Mucosa of rectum (tissue), 2 donors: ENCODE results near the gene DTD2.

Experiments
- H3K27ac ChIP-seq, 2 donors: one replicate each; pipeline ENCODE4 v1.7.0; 2013; ENCODE audit warnings: inconsistent platforms in 2 of 2, low read depth in 2 of 2, low read length in 2 of 2
- H3K27me3 ChIP-seq, 2 donors: one replicate each; pipeline ENCODE4 v1.7.0; 2013; ENCODE audit warnings: low read length in 2 of 2; ENCODE audit not compliant: control insufficient read depth in 2 of 2, insufficient read depth in 2 of 2
- H3K36me3 ChIP-seq, 2 donors: one replicate each; pipeline ENCODE4 v1.7.0; 2013; ENCODE audit warnings: low read length in 2 of 2; ENCODE audit not compliant: control insufficient read depth in 2 of 2, insufficient read depth in 2 of 2
- H3K4me1 ChIP-seq, 2 donors: one replicate each; pipeline ENCODE4 v1.7.0; 2013; ENCODE audit warnings: low read length in 2 of 2, mild to moderate bottlenecking in 1 of 2; ENCODE audit not compliant: control insufficient read depth in 2 of 2, insufficient read depth in 2 of 2
- H3K4me3 ChIP-seq, 2 donors: one replicate each; pipeline ENCODE4 v1.7.0; 2013; ENCODE audit warnings: low read length in 2 of 2
- H3K9ac ChIP-seq, 2 donors: one replicate each; pipeline ENCODE4 v1.7.0; 2013; ENCODE audit warnings: low read length in 2 of 2, low read depth in 1 of 2, mild to moderate bottlenecking in 1 of 2
- H3K9me3 ChIP-seq, 2 donors: one replicate each; pipeline ENCODE4 v1.7.0; 2013; ENCODE audit warnings: low read length in 2 of 2; ENCODE audit not compliant: control insufficient read depth in 2 of 2
- donor health status: healthy.
- donor health status: Normal muscosa, but diverticular disease.

The DTD2 gene

DNA sequence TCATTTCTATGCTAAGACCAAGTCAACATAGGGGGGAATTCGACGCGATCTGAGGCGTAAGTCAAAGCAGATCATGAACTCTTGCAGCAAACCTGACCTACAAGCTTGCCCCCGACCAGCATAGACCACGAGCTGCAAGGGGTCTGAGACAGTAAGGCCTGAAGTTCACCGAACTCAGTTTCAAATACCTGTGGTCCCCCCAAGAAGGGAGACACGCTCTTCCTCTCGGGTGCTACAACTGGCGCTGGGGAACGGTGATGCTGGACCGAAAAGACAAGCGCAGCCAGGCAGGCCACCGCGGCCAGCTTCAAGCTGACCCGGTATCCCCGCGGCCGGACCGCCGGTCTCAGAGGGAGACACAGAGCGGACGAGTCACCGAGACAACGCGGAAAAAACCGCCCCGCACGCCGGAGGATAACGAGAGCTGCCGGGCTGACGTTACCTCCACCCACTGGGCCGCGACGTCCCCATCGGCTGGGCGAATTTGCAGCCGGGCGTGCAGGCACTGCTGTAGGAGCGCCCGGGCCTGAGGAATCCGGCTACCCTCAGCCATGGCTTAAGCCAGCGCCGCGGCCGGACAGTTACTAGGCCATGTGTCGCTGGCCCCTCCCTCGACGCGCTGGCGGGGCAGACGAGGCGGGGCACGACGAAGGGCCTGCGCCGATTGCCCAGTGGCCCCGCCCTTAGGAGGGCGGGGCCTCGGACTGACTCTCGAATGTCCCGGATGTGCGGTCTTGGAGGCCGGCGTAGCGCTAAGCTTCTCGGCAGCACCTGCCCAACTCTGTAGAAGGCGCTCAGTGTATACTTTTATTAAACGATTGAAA is at the start of gene DTD2:
Gene DTD2 (minus strand): TSS at position 666 of the 824 bp plus-strand sequence. CDS start 113 bp downstream, at position 553.
- Histone ChIP-seq H3K9me3 (no peaks in the 10 kb centered on the region), H3K4me3 (peak within 1 kb of the TSS; percentile 86 to 90), H3K27ac (peak within 1 kb of the TSS; percentile 83 to 87), H3K36me3 (peaks cover 3 to 10% of the 10 kb centered on the region in 2 donors), H3K9ac (peak within 1 kb of the TSS; percentile 88 to 93), H3K27me3 (no peaks in the 10 kb centered on the region), H3K4me1 (peaks cover 0 to 7% of the 10 kb centered on the region in 2 donors)

DNA sequence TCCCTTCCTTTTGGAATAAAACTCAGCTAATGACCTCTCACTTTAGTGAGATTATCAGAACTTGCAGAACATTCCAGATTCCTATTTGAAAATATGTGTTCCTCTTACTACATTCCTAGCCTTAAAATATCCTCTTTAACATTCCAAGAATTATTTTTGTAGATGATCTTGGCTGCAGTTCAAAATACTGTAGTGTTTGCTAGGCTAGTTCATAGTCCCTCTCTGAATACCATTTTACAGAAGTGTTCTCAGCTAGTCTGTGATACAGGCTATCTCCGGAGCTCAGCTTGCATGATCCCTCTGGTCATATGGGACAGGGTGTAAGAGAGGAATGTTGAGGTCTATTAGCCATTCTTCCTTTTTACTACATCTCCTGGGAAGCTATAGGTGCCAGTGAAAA is 48.1 kb upstream of the DTD2 start:
- no peak overlapping the region for H3K9ac ChIP-seq
- no peaks in the 10 kb centered on the region for H3K36me3 ChIP-seq
- H3K4me3 ChIP-seq = no peak overlapping the region
- no peak overlapping the region for H3K27ac ChIP-seq
- H3K9me3 ChIP-seq = no peaks in the 10 kb centered on the region
- H3K4me1 ChIP-seq = no peaks in the 10 kb centered on the region
- no peaks in the 10 kb centered on the region for H3K27me3 ChIP-seq

DNA sequence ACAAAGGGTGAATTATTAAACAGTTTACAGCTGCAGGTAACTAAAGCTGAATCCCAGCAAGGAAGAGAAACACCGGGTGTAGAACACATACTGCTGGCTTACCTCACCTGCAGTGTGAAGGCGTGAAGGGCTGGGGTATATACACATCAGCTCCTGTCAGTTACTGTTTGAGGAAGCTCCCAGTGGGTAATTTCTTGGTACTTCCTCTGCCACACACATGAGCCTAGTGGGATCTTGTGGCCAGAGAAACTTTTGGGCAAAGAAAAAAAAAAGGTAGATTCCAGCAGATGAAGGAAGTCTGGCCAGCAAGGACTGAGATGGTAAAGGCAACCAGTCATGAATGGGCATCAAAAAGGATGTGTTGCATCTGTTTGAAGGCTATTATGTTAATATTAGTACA is 44.6 kb upstream of the DTD2 start:
- Histone ChIP-seq H3K27ac (no peak overlapping the region), H3K9ac (no peak overlapping the region), H3K36me3 (no peaks in the 10 kb centered on the region), H3K9me3 (no peaks in the 10 kb centered on the region), H3K4me3 (no peak overlapping the region), H3K4me1 (no peaks in the 10 kb centered on the region), H3K27me3 (no peaks in the 10 kb centered on the region)

DNA sequence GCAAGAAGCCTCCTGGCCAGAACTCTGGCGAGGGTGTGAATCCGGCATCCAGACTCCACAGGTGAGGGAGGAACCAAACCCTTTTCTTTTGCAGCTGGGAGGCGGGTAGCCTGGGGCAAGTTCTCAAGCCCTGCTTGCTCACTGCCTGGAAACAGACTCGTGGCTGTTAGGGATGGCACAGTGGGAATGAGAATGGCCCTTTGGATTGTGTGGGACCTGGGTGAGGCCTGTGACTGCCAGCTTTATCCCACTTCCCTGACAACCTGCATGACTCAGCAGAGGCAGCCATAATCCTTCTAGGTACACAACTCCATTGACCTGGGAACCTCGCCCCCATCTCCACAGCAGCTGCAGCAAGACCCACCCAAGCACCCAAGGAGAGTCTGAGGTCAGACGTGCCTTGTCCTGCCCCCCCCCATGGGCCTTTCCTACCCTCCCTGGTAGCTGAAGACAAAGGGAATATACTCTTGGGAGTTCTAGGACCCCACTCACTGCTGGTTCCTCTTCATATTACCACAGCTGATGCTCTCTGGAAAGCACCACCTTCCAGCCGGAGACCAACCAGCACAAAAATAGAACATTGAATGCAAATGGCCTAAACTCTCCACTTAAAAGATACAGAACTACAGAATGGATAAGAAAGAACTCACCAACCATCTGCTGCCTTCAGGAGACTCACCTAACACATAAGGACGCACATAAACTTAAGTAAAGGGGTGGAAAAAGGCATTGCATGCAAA is 35.6 kb upstream of the DTD2 start:
- no peaks in the 10 kb centered on the region for H3K4me1 ChIP-seq
- no peak overlapping the region for H3K27ac ChIP-seq
- H3K27me3 ChIP-seq = no peaks in the 10 kb centered on the region
- H3K9me3 ChIP-seq = no peaks in the 10 kb centered on the region
- no peaks in the 10 kb centered on the region for H3K36me3 ChIP-seq
- no peak overlapping the region for H3K9ac ChIP-seq
- no peak overlapping the region for H3K4me3 ChIP-seq

DNA sequence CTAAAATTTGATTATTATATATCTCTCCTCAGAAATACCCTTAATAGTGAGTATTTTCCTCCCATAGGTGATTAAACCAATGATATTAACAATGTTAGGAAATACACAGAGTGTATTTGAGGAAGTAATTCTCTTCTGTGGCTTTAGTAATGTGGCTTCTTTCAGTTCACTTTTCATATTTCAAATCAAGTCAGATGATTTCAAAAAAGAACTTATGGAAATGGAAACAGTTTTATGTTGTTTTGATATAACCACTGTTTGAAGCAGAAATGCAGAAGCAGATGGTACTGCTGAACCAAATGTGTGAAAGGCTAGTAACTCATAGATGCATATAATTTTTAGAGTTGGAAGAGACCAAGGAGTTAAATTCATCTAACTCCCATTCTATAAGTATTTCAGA is 32.4 kb upstream of the DTD2 start:
- no peak overlapping the region for H3K27ac ChIP-seq
- H3K9me3 ChIP-seq = no peaks in the 10 kb centered on the region
- no peaks in the 10 kb centered on the region for H3K36me3 ChIP-seq
- H3K9ac ChIP-seq = no peak overlapping the region
- no peaks in the 10 kb centered on the region for H3K4me1 ChIP-seq
- H3K4me3 ChIP-seq = no peak overlapping the region
- no peaks in the 10 kb centered on the region for H3K27me3 ChIP-seq

DNA sequence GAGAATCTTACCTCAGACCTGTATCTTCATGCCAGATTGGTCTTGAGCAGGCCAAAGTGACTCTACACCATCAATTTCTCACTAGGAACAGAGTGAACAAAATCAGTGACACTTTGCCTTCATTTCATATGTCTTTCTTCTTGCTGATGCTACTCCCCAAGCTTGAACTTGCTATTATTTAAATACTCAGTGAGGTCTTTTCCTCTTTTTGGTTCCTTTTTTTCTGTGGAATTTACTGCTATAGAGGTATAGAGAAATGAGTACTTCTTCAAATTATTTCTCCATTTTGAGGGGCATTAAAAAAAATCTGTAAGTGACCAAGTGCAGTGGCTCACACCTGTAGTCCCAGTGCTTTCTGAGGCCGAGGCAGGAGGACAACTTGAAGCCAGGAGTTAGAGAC is 30.6 kb upstream of the DTD2 start, which contains the start of gene GPR33:
Gene GPR33 (minus strand): TSS at position 154 of the 400 bp plus-strand sequence. CDS start 4,074 bp downstream, outside the sequence.
- H3K36me3 ChIP-seq = no peaks in the 10 kb centered on the region
- H3K4me3 ChIP-seq = no peak within 1 kb of the TSS
- H3K27ac ChIP-seq = no peak within 1 kb of the TSS
- H3K27me3 ChIP-seq = no peaks in the 10 kb centered on the region
- no peak within 1 kb of the TSS for H3K9ac ChIP-seq
- no peaks in the 10 kb centered on the region for H3K4me1 ChIP-seq
- H3K9me3 ChIP-seq = no peaks in the 10 kb centered on the region

DNA sequence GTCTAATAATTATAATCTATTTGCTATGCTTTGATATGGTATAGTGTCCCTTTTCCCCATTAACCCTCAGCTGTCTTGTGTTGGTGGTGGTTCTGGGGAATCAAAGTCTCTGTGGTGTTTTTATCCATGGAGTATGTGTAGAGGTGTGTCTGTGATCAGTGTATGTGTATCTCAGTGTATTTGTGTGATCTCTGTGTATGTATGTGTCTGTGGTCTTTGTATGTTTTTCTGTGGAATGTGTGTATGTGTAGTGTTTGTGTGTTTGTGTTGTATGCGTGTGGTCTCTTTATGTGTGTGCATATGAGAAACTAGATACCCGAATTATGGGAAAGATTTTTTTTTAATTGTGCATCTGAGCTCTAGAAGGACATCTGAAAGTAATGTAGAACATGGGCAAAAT is 29.5 kb upstream of the DTD2 start:
- Histone ChIP-seq H3K9ac (no peak overlapping the region), H3K4me1 (no peaks in the 10 kb centered on the region), H3K36me3 (no peaks in the 10 kb centered on the region), H3K27ac (no peak overlapping the region), H3K4me3 (no peak overlapping the region), H3K27me3 (no peaks in the 10 kb centered on the region), H3K9me3 (no peaks in the 10 kb centered on the region)

DNA sequence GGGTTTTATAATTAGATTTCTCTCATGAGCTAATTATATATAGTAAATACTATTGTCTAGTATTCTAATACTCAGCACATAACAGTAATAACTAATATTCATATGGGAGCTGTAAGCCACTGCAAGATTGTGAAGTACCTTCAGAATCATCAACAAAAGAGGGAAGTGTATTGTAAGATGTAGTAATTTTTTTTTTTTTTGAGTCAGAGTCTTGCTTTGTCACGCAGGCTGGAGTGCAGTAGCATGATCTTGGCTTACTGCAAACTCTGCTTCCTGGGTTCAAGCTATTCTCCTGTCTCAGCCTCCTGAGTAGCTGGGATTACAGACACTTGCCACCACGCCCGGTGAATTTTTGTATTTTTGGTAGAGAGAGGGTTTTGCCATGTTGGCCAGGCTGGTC is 27.4 kb upstream of the DTD2 start:
- no peak overlapping the region for H3K27ac ChIP-seq
- no peaks in the 10 kb centered on the region for H3K36me3 ChIP-seq
- no peaks in the 10 kb centered on the region for H3K4me1 ChIP-seq
- H3K9ac ChIP-seq = no peak overlapping the region
- no peak overlapping the region for H3K4me3 ChIP-seq
- H3K27me3 ChIP-seq = no peaks in the 10 kb centered on the region
- H3K9me3 ChIP-seq = no peaks in the 10 kb centered on the region

DNA sequence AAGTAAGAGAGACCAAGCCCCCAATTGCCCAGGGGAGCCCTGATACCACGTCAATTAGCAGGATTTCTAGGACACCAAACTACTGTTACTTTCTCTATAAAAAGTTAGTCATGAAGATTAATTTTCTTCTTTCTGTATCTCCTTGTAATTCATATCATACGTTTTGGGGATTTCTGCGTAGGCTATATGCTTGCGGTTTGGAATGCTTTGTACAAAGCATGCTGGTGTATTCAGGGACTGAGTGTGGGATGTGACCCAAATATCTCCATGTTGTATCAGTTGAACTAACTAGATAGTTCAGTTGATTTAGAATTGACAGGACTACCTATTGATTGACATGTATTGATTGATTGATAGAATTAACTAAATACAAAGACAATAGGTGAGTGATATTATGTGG is 22.9 kb upstream of the DTD2 start:
- Histone ChIP-seq H3K4me3 (no peak overlapping the region), H3K9me3 (no peaks in the 10 kb centered on the region), H3K4me1 (no peaks in the 10 kb centered on the region), H3K9ac (no peak overlapping the region), H3K36me3 (no peaks in the 10 kb centered on the region), H3K27ac (no peak overlapping the region), H3K27me3 (no peaks in the 10 kb centered on the region)

DNA sequence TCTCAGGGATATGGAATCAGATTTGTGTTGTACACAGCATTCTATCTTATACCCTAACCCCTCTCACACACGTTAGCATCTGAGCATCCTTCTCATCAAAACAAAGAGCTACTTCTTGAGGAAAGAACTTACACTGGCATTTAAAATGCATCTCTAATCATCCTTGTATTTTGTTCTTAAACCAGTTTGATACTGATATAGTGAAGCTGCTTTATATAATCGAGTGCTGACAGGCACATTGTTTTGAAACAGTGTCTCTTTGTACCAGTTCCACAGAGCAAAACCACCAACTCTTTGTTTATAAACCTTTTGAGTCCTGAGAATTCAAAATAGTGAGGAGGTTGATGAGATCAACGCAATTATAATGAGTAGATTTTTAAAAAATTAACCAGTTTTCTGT is 21.7 kb upstream of the DTD2 start:
- no peaks in the 10 kb centered on the region for H3K9me3 ChIP-seq
- H3K4me3 ChIP-seq = no peak overlapping the region
- H3K27ac ChIP-seq = no peak overlapping the region
- no peaks in the 10 kb centered on the region for H3K4me1 ChIP-seq
- no peaks in the 10 kb centered on the region for H3K27me3 ChIP-seq
- no peak overlapping the region for H3K9ac ChIP-seq
- no peaks in the 10 kb centered on the region for H3K36me3 ChIP-seq
